22Rv1 (cell line): ENCODE results near the gene SERPINB5.

ENCODE experiments used
- H3K27ac ChIP-seq: fragments of 450-650 bp; 2 replicates; pipeline ENCODE4 v1.5.1; 2017
- CTCF ChIP-seq: fragments of 450-650 bp; IDR thresholded peaks from 2 replicates; pipeline ENCODE4 v1.5.1; 2017; ENCODE audit warnings: mild to moderate bottlenecking
- ZFX ChIP-seq: fragments of 450-650 bp; IDR thresholded peaks from 2 replicates; pipeline ENCODE4 v1.6.1; 2017; ENCODE audit warnings: antibody characterized with exemption, borderline replicate concordance

The SERPINB5 gene

GRCh38 chr18:63508596-63508995 lies 31.8 kb downstream of the SERPINB5 start:
- TF ChIP-seq ZFX = no peak
- TF ChIP-seq CTCF = no peak
- no peak overlapping the region for H3K27ac ChIP-seq

- no peak for TF ChIP-seq ZFX
- peak; percentile 84 for TF ChIP-seq CTCF
- no peak overlapping the region for H3K27ac ChIP-seq
These were observed 34.5 kb downstream of the SERPINB5 start for GRCh38 chr18:63511285-63511684.

GRCh38 chr18:63514326-63514725 lies 37.6 kb downstream of the SERPINB5 start:
- no peak overlapping the region for H3K27ac ChIP-seq
- TF ChIP-seq CTCF = no peak

GRCh38 chr18:63514888-63515678 lies 38.3 kb downstream of the SERPINB5 start:
- TF ChIP-seq ZFX = no peak
- TF ChIP-seq CTCF = no peak

GRCh38 chr18:63515801-63516200 lies 39.0 kb downstream of the SERPINB5 start:
- no peak for TF ChIP-seq ZFX
- TF ChIP-seq CTCF = no peak
- H3K27ac ChIP-seq = no peak overlapping the region

More at GRCh38 chr18:63514888-63515678, 38.3 kb downstream of the SERPINB5 start:
- no peak overlapping the region for H3K27ac ChIP-seq

- peak; percentile 80 for TF ChIP-seq CTCF
- TF ChIP-seq ZFX = no peak
- no peak overlapping the region for H3K27ac ChIP-seq
These were observed 41.6 kb downstream of the SERPINB5 start for GRCh38 chr18:63518178-63519012.
